Measurements from ENCODE around the gene PXMP4.

- TF ChIP-seq POLR2AphosphoS5 (IDR thresholded peaks at IDR 0.05; ENCODE audit: control insufficient read depth, insufficient read depth, low read depth, low read length) (no peak), ZNF609 (CRISPR knock-in tag; IDR thresholded peaks at IDR 0.05; ENCODE audit: borderline replicate concordance) (no peak), CTCF (IDR thresholded peaks at IDR 0.05 in 2 of 3, conservative IDR thresholded peaks at IDR 0.05 in 1 of 3; ENCODE audit: insufficient read depth in 2 of 3, low read depth in 1 of 3, low read length in 3 of 3) (no peak)
Measured at GRCh38 chr20:33736962-33737361, 16.9 kb upstream of the PXMP4 start.
